Caco-2 (cell line): Measurements from ENCODE around the gene CCDC201. TPM values are rescaled to one million over a fixed set of nuclear protein-coding genes. Genes with fewer than 3 reads are reported as not detected.
A peak's percentile ranks its signal among the peaks of the same experiment; 100 is the strongest.

Source experiments
- BruUV-seq: library from RNA; stranded (reverse); fragments of 400-500 nt; replicated peaks from 2 replicates; lab custom pipeline; 2021; lab: Mats Ljungman, UMichigan
- CTCF ChIA-PET: fragments of 300-600 bp; sonication (Branson Sonifier 250); formaldehyde crosslinking; loops from one replicate; lab custom pipeline; 2022; ENCODE audit warnings: antibody characterized with exemption; lab: Charles Lee
- POLR2A ChIA-PET: fragments of 300-600 bp; sonication (Branson Sonifier 250); formaldehyde crosslinking; loops from one replicate; lab custom pipeline; 2022; ENCODE audit warnings: antibody characterized with exemption; lab: Charles Lee
- DNase-seq, 2 experiments: peaks; one replicate each; pipeline versions ENCODE4 v3.0.0 to v3.0.0-alpha.2; 2020 to 2022
- H3K27me3 ChIP-seq: replicated peaks from 2 replicates; pipeline ENCODE4 v1.6.0; 2011; ENCODE audit warnings: low read length; ENCODE audit not compliant: control insufficient read depth, insufficient read depth
- H3K36me3 ChIP-seq: 2 replicates; pipeline ENCODE4 v1.5.1; 2011; ENCODE audit warnings: low read length; ENCODE audit not compliant: control insufficient read depth, insufficient read depth
- H3K4me1 ChIP-seq: fragments of 250-450 bp; sonication (Bioruptor Pico); 2 replicates; pipeline ENCODE4 v1.5.1; 2020; ENCODE audit warnings: mild to moderate bottlenecking
- H3K4me3 ChIP-seq: 2 replicates; pipeline ENCODE4 v1.5.1; 2011; ENCODE audit warnings: low read depth, mild to moderate bottlenecking, control low read depth, low read length
- H3K9me3 ChIP-seq: fragments of 250-450 bp; sonication (Bioruptor Pico); 2 replicates; pipeline ENCODE4 v1.5.1; 2020; ENCODE audit warnings: mild to moderate bottlenecking, moderate library complexity
- H3K27ac Mint-ChIP-seq: one replicate; pipeline ENCODE4 v1.8.0; 2022; ENCODE audit warnings: mixed read lengths; ENCODE audit not compliant: unreplicated experiment
- H3K27me3 Mint-ChIP-seq: one replicate; pipeline ENCODE4 v1.8.0; 2022; ENCODE audit warnings: mixed read lengths; ENCODE audit not compliant: insufficient read depth, unreplicated experiment
- H3K36me3 Mint-ChIP-seq: one replicate; pipeline ENCODE4 v1.8.0; 2022; ENCODE audit warnings: mild to moderate bottlenecking, mixed read lengths; ENCODE audit not compliant: insufficient read depth, unreplicated experiment
- H3K4me1 Mint-ChIP-seq: one replicate; pipeline ENCODE4 v1.8.0; 2022; ENCODE audit warnings: low read depth, mixed read lengths; ENCODE audit not compliant: unreplicated experiment
- H3K4me3 Mint-ChIP-seq: one replicate; pipeline ENCODE4 v1.8.0; 2022; ENCODE audit warnings: mild to moderate bottlenecking, moderate library complexity, mixed read lengths; ENCODE audit not compliant: unreplicated experiment
- H3K9me3 Mint-ChIP-seq: one replicate; pipeline ENCODE4 v1.8.0; 2022; ENCODE audit warnings: mixed read lengths; ENCODE audit not compliant: unreplicated experiment
- CTCF ChIP-seq, 2 experiments: fragments of 200-600 bp in 1 of 2; IDR thresholded peaks; 1 replicate in 1 of 2; 2 replicates in 1 of 2; pipeline versions ENCODE4 v1.5.1 to v1.8.0; 2011 to 2022; ENCODE audit warnings: antibody characterized with exemption in 1 of 2, control low read depth in 1 of 2, inconsistent platforms in 1 of 2, low read depth in 1 of 2, low read length in 1 of 2, mild to moderate bottlenecking in 1 of 2, moderate library complexity in 1 of 2; ENCODE audit not compliant: insufficient read depth in 1 of 2, severe bottlenecking in 1 of 2, unreplicated experiment in 1 of 2
- intact Hi-C: fragments of 100-400 bp; cut with micrococcal nuclease; formaldehyde crosslinking; loops from one replicate; pipeline ENCODE4 v1.10.0; 2022; ENCODE audit not compliant: unreplicated experiment
- total RNA-seq: library from RNA; stranded (reverse); gene quantifications from 2 replicates; pipeline ENCODE4 v1.2.3, GENCODE V29; 2022

Gene CCDC201
- total RNA-seq, 1 experiment from 2014 or later, result not detected

- TF ChIP-seq CTCF (IDR thresholded peaks at IDR 0.05; ENCODE audit: insufficient read depth in 1 of 2, low read depth in 1 of 2, low read length in 1 of 2, severe bottlenecking in 1 of 2, unreplicated experiment in 1 of 2), result peak; percentile 40 to 53
- no peak overlapping the region for H3K4me3 ChIP-seq
- Mint-ChIP-seq H3K9me3 (no peaks in the 10 kb centered on the region), H3K27me3 (peaks cover 30% of the 10 kb centered on the region), H3K4me1 (no peaks in the 10 kb centered on the region), H3K4me3 (no peak overlapping the region), H3K27ac (no peak overlapping the region), H3K36me3 (no peaks in the 10 kb centered on the region)
- BruUV-seq, result no TSS peak
- no peaks in the 10 kb centered on the region for H3K36me3 ChIP-seq
- peak in 1 of 2 experiments; percentile 43 for DNase-seq
- H3K9me3 ChIP-seq, result no peaks in the 10 kb centered on the region
- H3K4me1 ChIP-seq, result no peaks in the 10 kb centered on the region
- CTCF ChIA-PET, result no interaction called here
- H3K27me3 ChIP-seq, result no peaks in the 10 kb centered on the region
- intact Hi-C loops, result loop anchor here (1.0 to 2.0 kb wide), 2 partner anchors 461 to 1290 kb away; no protein-coding TSS in a partner anchor
- POLR2A ChIA-PET, result no interaction called here
Measured at GRCh38 chr7:45890902-45891461, 18.1 kb upstream of the CCDC201 start.

GRCh38 chr7:45890125-45890901 is 17.4 kb upstream of the CCDC201 start:
- Histone ChIP-seq H3K27me3 (no peaks in the 10 kb centered on the region), H3K9me3 (no peaks in the 10 kb centered on the region), H3K36me3 (no peaks in the 10 kb centered on the region), H3K4me3 (no peak overlapping the region), H3K4me1 (no peaks in the 10 kb centered on the region)
- POLR2A ChIA-PET, result no interaction called here
- TF ChIP-seq CTCF (IDR thresholded peaks at IDR 0.05; ENCODE audit: insufficient read depth in 1 of 2, low read depth in 1 of 2, low read length in 1 of 2, severe bottlenecking in 1 of 2, unreplicated experiment in 1 of 2), result no peak
- CTCF ChIA-PET, result no interaction called here
- H3K4me3 Mint-ChIP-seq, result no peak overlapping the region
- H3K36me3 Mint-ChIP-seq, result no peaks in the 10 kb centered on the region
- intact Hi-C loops, result loop anchor here (2.0 kb wide), 1 partner anchor 1290 kb away; no protein-coding TSS in a partner anchor
- H3K27me3 Mint-ChIP-seq, result peaks cover 28% of the 10 kb centered on the region
- no peaks in the 10 kb centered on the region for H3K9me3 Mint-ChIP-seq
- BruUV-seq, result no TSS peak
- no peak for DNase-seq
- no peak overlapping the region for H3K27ac Mint-ChIP-seq
- H3K4me1 Mint-ChIP-seq, result no peaks in the 10 kb centered on the region

GRCh38 chr7:45889367-45890067 is 16.6 kb upstream of the CCDC201 start:
- Histone ChIP-seq H3K4me3 (no peak overlapping the region), H3K9me3 (no peaks in the 10 kb centered on the region), H3K4me1 (no peaks in the 10 kb centered on the region), H3K27me3 (no peaks in the 10 kb centered on the region; the same call in 1 of the 2 replicates), H3K36me3 (no peaks in the 10 kb centered on the region)
- Mint-ChIP-seq H3K27ac (no peak overlapping the region), H3K9me3 (no peaks in the 10 kb centered on the region), H3K4me1 (no peaks in the 10 kb centered on the region), H3K4me3 (no peak overlapping the region), H3K27me3 (peaks cover 31% of the 10 kb centered on the region), H3K36me3 (no peaks in the 10 kb centered on the region)
- no TSS peak for BruUV-seq
- intact Hi-C loops, result loop anchor here (2.0 kb wide), 1 partner anchor 1291 kb away; no protein-coding TSS in a partner anchor
- CTCF ChIA-PET, result interaction anchor here (0.7 kb wide), 1 partner anchor 226 kb away, joined by 3 read pairs; no protein-coding TSS in a partner anchor
- no peak for DNase-seq
- POLR2A ChIA-PET, result no interaction called here
- TF ChIP-seq CTCF (IDR thresholded peaks at IDR 0.05; ENCODE audit: insufficient read depth in 1 of 2, low read depth in 1 of 2, low read length in 1 of 2, severe bottlenecking in 1 of 2, unreplicated experiment in 1 of 2), result no peak
